Psoas muscle (tissue), 8 donors: ENCODE measurements around the gene CALHM3. TPM values are rescaled to one million over a fixed set of nuclear protein-coding genes. Genes with fewer than 3 reads are reported as not detected.

Experiments
- ATAC-seq, 4 donors: fragments of 200-7000 bp; cut with Tn5 transposase; one replicate each; pipeline ENCODE4 v1.9.1; 2020; ENCODE audit warnings: moderate library complexity in 3 of 4, mild to moderate bottlenecking in 2 of 4
- DNase-seq, 2 donors: peaks; one replicate each; pipeline ENCODE4 v3.0.0-alpha.2; 2020
- H3K27ac ChIP-seq: fragments of 200-600 bp; one replicate; pipeline ENCODE4 v1.8.0; 2022
- H3K27me3 ChIP-seq, 3 donors: fragments of 200-600 bp in 1 of 3; one replicate each; pipeline versions ENCODE4 v1.6.1 to v1.8.0; 2013 to 2022; ENCODE audit warnings: low read length in 2 of 3, mild to moderate bottlenecking in 2 of 3, moderate library complexity in 1 of 3; ENCODE audit not compliant: insufficient read depth in 3 of 3
- H3K36me3 ChIP-seq, 2 donors: fragments of 200-600 bp in 1 of 2; one replicate each; pipeline versions ENCODE4 v1.6.1 to v1.8.0; 2013 to 2022; ENCODE audit warnings: low read depth in 1 of 2, mild to moderate bottlenecking in 1 of 2, moderate library complexity in 1 of 2; ENCODE audit not compliant: insufficient read depth in 1 of 2
- H3K4me1 ChIP-seq: fragments of 200-600 bp; one replicate; pipeline ENCODE4 v1.8.0; 2022
- H3K4me3 ChIP-seq: fragments of 200-600 bp; one replicate; pipeline ENCODE4 v1.8.0; 2022; ENCODE audit warnings: mild to moderate bottlenecking
- H3K9me3 ChIP-seq: fragments of 200-600 bp; one replicate; pipeline ENCODE4 v1.8.0; 2022
- WGBS, 3 donors: extraction: QIAGEN DNeasy Blood & Tissue Kit; methylation state at CpG; one replicate each; pipeline versions ENCODE4 v1.1.6 to v1.1.7; 2013; 5-methylcytosine and 5-hydroxymethylcytosine counted together
- intact Hi-C, 2 donors: fragments of 100-400 bp; cut with DNase I; formaldehyde crosslinking; loops; one replicate each; pipeline versions ENCODE4 v1.11.0 to v1.14.2; 2022
- polyA plus RNA-seq, 3 donors: library from polyadenylated mRNA; stranded (reverse); fragments of 200-250 nt; gene quantifications; one replicate each; pipeline ENCODE4 v1.2.3, GENCODE V29; 2013
- total RNA-seq, 4 donors: library from RNA; stranded (reverse); fragmentation: NEBNext Ultra II Directional in 2 of 4; extraction: Animal tissue kit (Norgen Biotek cat#: 25700) in 2 of 4; gene quantifications; one replicate each; pipeline versions ENCODE4 v1.2.1 to v1.2.4, GENCODE V29; 2021 to 2023
- TF ChIP-seq, protein P1 (sequence below): fragments of 200-600 bp; IDR thresholded peaks from one replicate; pipeline ENCODE4 v1.8.0; 2022; ENCODE audit warnings: antibody characterized with exemption
- donor health status: healthy with polysubstance abuse.
- donor health status: DM: no; HTN: no; CAD: no; lungs with moderate emphysema.
- donor health status: Bipolar disorder and iron deficiency.
- donor health status: healthy.
- donor health status: DM: yes; HTN: yes; CAD: no.
- donor health status: DM: no; HTN: no; CAD: no.
- donor health status: DM: no; HTN: no; CAD: no.
- donor health status: DM: yes; HTN: yes; CAD: no.

CALHM3 gene
- total and polyA plus RNA-seq, 7 donors = not detected

DNA sequence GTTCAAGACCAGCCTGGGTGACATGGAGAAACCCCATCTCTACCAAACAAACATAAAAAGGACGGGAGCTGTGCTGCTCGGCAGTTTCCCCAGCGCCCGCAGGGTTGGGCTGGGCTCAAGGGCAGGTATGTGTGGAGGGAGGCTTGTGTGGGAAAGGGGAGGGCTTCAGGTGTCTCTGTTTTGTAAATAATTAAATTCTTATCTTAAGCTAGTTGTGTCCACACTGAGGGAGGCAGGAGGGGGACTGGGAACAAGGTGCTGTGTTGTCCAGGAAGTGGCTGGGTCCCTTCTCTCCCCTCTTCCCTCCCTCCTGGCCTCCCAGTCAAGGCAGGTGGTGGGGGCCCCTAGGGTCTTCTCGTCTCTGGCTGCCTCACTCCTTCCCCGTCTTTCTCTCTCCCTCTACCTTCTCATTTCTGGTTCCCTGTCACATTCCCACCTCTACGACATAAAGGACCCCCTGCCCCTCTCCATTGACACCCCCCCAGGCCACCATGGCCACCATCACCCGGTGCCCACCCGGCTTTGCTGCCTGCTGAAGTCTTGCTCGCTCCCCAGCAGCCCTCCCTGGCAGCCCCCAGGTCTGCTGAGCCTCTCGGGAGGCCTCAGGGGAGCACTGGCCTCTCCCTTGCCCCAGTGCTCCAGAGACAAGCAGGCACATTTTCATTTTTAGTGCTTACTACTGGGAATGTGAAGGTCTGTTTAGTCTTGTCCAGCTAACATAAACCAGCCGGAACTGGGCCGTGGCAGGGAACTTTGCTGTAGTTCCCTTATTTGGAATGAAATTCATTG is 33.7 kb upstream of the CALHM3 start:
- WGBS, 3 donors = 86 to 89% (median 87%) methylated on average over 13 of the region's 13 CpGs
- Histone ChIP-seq H3K27ac (no peak overlapping the region), H3K36me3 (no peaks in the 10 kb centered on the region), H3K27me3 (no peaks in the 10 kb centered on the region), H3K9me3 (no peaks in the 10 kb centered on the region), H3K4me3 (no peak overlapping the region), H3K4me1 (no peaks in the 10 kb centered on the region)
- ATAC-seq (no peak), DNase-seq (no peak)
- intact Hi-C loops = no loop called here
- TF ChIP-seq, protein P1, sequence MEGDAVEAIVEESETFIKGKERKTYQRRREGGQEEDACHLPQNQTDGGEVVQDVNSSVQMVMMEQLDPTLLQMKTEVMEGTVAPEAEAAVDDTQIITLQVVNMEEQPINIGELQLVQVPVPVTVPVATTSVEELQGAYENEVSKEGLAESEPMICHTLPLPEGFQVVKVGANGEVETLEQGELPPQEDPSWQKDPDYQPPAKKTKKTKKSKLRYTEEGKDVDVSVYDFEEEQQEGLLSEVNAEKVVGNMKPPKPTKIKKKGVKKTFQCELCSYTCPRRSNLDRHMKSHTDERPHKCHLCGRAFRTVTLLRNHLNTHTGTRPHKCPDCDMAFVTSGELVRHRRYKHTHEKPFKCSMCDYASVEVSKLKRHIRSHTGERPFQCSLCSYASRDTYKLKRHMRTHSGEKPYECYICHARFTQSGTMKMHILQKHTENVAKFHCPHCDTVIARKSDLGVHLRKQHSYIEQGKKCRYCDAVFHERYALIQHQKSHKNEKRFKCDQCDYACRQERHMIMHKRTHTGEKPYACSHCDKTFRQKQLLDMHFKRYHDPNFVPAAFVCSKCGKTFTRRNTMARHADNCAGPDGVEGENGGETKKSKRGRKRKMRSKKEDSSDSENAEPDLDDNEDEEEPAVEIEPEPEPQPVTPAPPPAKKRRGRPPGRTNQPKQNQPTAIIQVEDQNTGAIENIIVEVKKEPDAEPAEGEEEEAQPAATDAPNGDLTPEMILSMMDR = no peak

DNA sequence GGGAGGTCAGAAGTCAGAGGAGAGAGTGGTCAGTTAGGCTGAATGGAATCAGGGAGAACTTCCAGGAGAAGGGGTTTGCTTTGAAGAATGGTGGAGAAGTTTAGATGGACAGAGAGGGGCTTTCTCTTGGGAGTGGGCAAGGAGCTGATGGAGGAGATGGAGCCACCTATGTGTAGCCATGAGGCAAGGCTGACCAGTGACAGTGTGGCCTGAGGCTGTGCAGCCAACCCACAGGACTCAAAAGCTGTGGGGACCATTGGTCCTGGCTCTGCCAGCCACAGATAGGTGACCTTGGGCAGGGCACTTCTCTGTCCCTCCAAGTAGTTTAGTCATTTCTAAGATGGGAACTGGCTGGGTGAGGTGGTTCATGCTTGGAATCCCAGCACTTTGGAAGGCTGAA is 33.1 kb upstream of the CALHM3 start:
- no peaks in the 10 kb centered on the region for H3K9me3 ChIP-seq
- H3K4me3 ChIP-seq = no peak overlapping the region
- H3K27ac ChIP-seq = no peak overlapping the region
- no peaks in the 10 kb centered on the region for H3K36me3 ChIP-seq
- ATAC-seq (no peak), DNase-seq (no peak)
- H3K27me3 ChIP-seq = no peaks in the 10 kb centered on the region
- TF ChIP-seq, protein P1 = no peak
- no peaks in the 10 kb centered on the region for H3K4me1 ChIP-seq
- intact Hi-C loops = no loop called here

DNA sequence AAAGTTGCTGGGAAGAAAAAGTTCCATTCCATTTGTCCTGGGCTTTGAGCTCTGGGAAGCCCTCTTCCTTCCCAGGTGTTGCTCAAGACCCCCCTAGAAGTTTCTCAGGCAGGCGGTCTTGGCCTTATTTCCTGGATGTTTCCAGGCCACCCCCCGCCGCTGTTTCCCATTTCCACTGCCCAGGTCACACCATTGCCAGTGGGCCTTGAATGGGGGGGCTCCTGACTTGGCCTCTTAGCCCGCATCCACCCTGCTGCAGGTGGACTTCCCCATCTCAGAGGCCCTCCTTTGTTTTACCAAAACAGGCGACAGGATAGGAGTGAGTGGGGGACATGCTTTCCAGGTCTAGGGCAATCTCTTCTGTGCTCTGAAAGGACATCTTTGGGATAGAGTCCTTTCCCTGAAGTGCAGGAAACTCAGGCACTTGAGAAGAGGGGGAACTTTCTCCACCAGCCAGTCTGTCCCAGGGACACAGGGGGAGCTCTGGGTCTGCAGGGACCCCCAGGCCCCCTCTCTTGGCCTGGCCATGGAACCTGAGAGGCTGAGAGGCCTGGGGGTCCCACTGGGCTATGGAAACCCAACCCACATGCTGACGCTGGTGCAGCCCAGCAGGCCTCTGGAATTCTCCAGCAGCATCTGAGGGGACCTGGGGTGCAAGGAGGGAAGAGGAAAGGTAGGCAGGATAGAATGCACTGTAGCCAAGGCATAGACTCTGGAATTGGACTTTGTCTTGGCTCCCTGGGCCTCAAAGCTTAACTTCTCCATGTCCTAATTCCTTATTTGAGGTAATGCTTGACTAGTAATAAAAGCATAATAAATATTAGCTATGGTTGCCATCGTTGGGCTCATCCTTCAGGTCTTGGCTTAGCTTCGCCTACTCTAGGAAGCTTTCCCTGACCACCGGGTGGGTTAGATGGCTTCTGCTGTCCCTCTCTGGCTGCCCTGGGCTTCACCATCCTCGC is 32.0 kb upstream of the CALHM3 start:
- DNase-seq = no peak
- H3K9me3 ChIP-seq = no peaks in the 10 kb centered on the region
- WGBS, 3 donors = 88 to 95% (median 89%) methylated on average over 10 of the region's 10 CpGs
- ATAC-seq = no peak
- no peaks in the 10 kb centered on the region for H3K4me1 ChIP-seq
- H3K27me3 ChIP-seq = no peaks in the 10 kb centered on the region
- H3K27ac ChIP-seq = no peak overlapping the region
- TF ChIP-seq, protein P1 = no peak
- no peaks in the 10 kb centered on the region for H3K36me3 ChIP-seq
- H3K4me3 ChIP-seq = no peak overlapping the region
- intact Hi-C loops = no loop called here

- no peak overlapping the region for H3K27ac ChIP-seq
- no peak for ATAC-seq
- H3K27me3 ChIP-seq = no peaks in the 10 kb centered on the region
- DNase-seq = no peak
- H3K4me1 ChIP-seq = no peaks in the 10 kb centered on the region
- no peaks in the 10 kb centered on the region for H3K36me3 ChIP-seq
- H3K4me3 ChIP-seq = no peak overlapping the region
- H3K9me3 ChIP-seq = no peaks in the 10 kb centered on the region
- intact Hi-C loops = no loop called here
- 84 to 90% (median 88%) methylated on average over 8 of the region's 8 CpGs for WGBS, 3 donors
- TF ChIP-seq, protein P1 = no peak
Observed at GRCh38 chr10:103510046-103510685, 31.1 kb upstream of the CALHM3 start.
